ENCODE data around the gene ARHGAP44.

ARHGAP44 gene

GRCh38 chr17:13017655-13018459 lies 228.6 kb downstream of the ARHGAP44 start, which contains the start of gene ELAC2:
Gene ELAC2 (minus strand): TSS chr17:13018027. CDS start chr17:13017947, 80 bp downstream.
- DNase-seq (ENCODE audit: low read depth in 4 of 4, low spot score in 1 of 4), result peak; percentile 87 to 97 (median 94)

GRCh38 chr17:13024016-13024415 lies 234.7 kb downstream of the ARHGAP44 start:
- no peak for DNase-seq (ENCODE audit: low read depth in 4 of 4, low spot score in 1 of 4)

- DNase-seq (ENCODE audit: low read depth in 4 of 4, low spot score in 1 of 4), result peak in 3 of 4 experiments; percentile 39 to 52 (median 51)
Observed at GRCh38 chr17:13024526-13025257, 235.4 kb downstream of the ARHGAP44 start.

- no peak for DNase-seq (ENCODE audit: low read depth in 4 of 4, low spot score in 1 of 4)
Observed at GRCh38 chr17:13025258-13025627, 235.9 kb downstream of the ARHGAP44 start.

- no peak for DNase-seq (ENCODE audit: low read depth in 4 of 4, low spot score in 1 of 4)
Observed at GRCh38 chr17:13025687-13026086, 236.4 kb downstream of the ARHGAP44 start.

GRCh38 chr17:13027246-13027645 lies 237.9 kb downstream of the ARHGAP44 start:
- DNase-seq (ENCODE audit: low read depth in 4 of 4, low spot score in 1 of 4), result no peak

- DNase-seq (ENCODE audit: low read depth in 4 of 4, low spot score in 1 of 4), result no peak
Observed at GRCh38 chr17:13029340-13029739, 240.0 kb downstream of the ARHGAP44 start.

- no peak for DNase-seq (ENCODE audit: low read depth in 4 of 4, low spot score in 1 of 4)
Observed at GRCh38 chr17:13030056-13030455, 240.8 kb downstream of the ARHGAP44 start.

GRCh38 chr17:13030459-13031300 lies 241.4 kb downstream of the ARHGAP44 start:
- peak in 3 of 4 experiments; percentile 9 to 17 (median 13) for DNase-seq (ENCODE audit: low read depth in 4 of 4, low spot score in 1 of 4)

GRCh38 chr17:13031718-13032350 lies 242.5 kb downstream of the ARHGAP44 start:
- DNase-seq (ENCODE audit: low read depth in 4 of 4, low spot score in 1 of 4), result peak in 3 of 4 experiments; percentile 14 to 24 (median 20)

- DNase-seq (ENCODE audit: low read depth in 4 of 4, low spot score in 1 of 4), result no peak
Observed at GRCh38 chr17:13035420-13035819, 246.1 kb downstream of the ARHGAP44 start.

GRCh38 chr17:13036751-13037150 lies 247.5 kb downstream of the ARHGAP44 start:
- DNase-seq (ENCODE audit: low read depth in 4 of 4, low spot score in 1 of 4), result no peak

- DNase-seq (ENCODE audit: low read depth in 4 of 4, low spot score in 1 of 4), result no peak
Observed at GRCh38 chr17:13038931-13039665, 249.8 kb downstream of the ARHGAP44 start.
